B cell (primary cell): Measurements from ENCODE around the gene PTMS. TPM values are rescaled to one million over a fixed set of nuclear protein-coding genes. Genes with fewer than 3 reads are reported as not detected.
A peak's percentile ranks its signal among the peaks of the same experiment; 100 is the strongest.

ENCODE experiments used
- ATAC-seq: fragments of 200-7000 bp; cut with Tn5 transposase; one replicate; pipeline ENCODE4 v1.10.0; 2021; ENCODE audit warnings: low read depth, mild to moderate bottlenecking, moderate number of reproducible peaks, moderate library complexity
- CTCF ChIA-PET: fragments of 350-600 bp; sonication (Branson Sonifier 250); formaldehyde crosslinking; loops from one replicate; lab custom pipeline; 2021; ENCODE audit warnings: antibody characterized with exemption, inconsistent platforms; lab: Charles Lee
- POLR2A ChIA-PET: fragments of 350-600 bp; sonication (Branson Sonifier 250); formaldehyde crosslinking; loops from one replicate; lab custom pipeline; 2021; ENCODE audit warnings: antibody characterized with exemption; lab: Charles Lee
- DNase-seq: peaks from one replicate; pipeline ENCODE4 v3.0.0; 2013
- H2AFZ ChIP-seq: 2 replicates; pipeline ENCODE4 v1.6.1; 2012; ENCODE audit warnings: mild to moderate bottlenecking, low read depth, low read length; ENCODE audit not compliant: insufficient read depth, poor library complexity, severe bottlenecking
- H3K27ac ChIP-seq, 2 donors: 1 replicate in 1 of 2; 2 replicates in 1 of 2; pipeline ENCODE4 v1.5.1; 2012 to 2013; ENCODE audit warnings: low read length in 2 of 2, mild to moderate bottlenecking in 2 of 2, moderate library complexity in 1 of 2
- H3K27me3 ChIP-seq, 4 experiments: fragments of 200-600 bp in 1 of 4; sonication (generic) in 1 of 4; replicated peaks in 1 of 4; 1 replicate in 2 of 4; 2 replicates in 2 of 4; pipeline versions ENCODE4 v1.6.1 to v1.7.0; 2013 to 2016; ENCODE audit warnings: low read length in 3 of 4, mild to moderate bottlenecking in 2 of 4, mixed read lengths in 1 of 4, moderate library complexity in 1 of 4; ENCODE audit not compliant: insufficient read depth in 4 of 4, control insufficient read depth in 3 of 4; ENCODE audit errors: control extremely low read depth in 1 of 4
- H3K36me3 ChIP-seq, 2 experiments: replicated peaks in 1 of 2; 1 replicate in 1 of 2; 2 replicates in 1 of 2; pipeline versions ENCODE4 v1.6.1 to v1.7.1; 2013; ENCODE audit warnings: low read length in 1 of 2; ENCODE audit not compliant: insufficient read depth in 2 of 2, control insufficient read depth in 1 of 2; ENCODE audit errors: control extremely low read depth in 1 of 2, extremely low read depth in 1 of 2
- H3K4me1 ChIP-seq, 2 donors: fragments of 200-600 bp in 1 of 2; sonication (generic) in 1 of 2; 1 replicate in 1 of 2; 2 replicates in 1 of 2; pipeline versions ENCODE4 v1.5.1 to v1.6.1; 2013 to 2017; ENCODE audit warnings: low read length in 2 of 2; ENCODE audit not compliant: control insufficient read depth in 2 of 2, insufficient read depth in 2 of 2
- H3K4me2 ChIP-seq: replicated peaks from 2 replicates; pipeline ENCODE3; 2012; ENCODE audit warnings: mild to moderate bottlenecking, low read depth, low read length; ENCODE audit not compliant: poor library complexity, severe bottlenecking
- H3K4me3 ChIP-seq, 5 experiments: fragments of 200-600 bp in 1 of 5; sonication (generic) in 1 of 5; 1 replicate in 3 of 5; 2 replicates in 2 of 5; pipeline versions ENCODE4 v1.5.1 to v1.7.0; 2011 to 2016; ENCODE audit warnings: low read length in 4 of 5, mild to moderate bottlenecking in 4 of 5, low read depth in 2 of 5, control low read depth in 1 of 5, moderate library complexity in 1 of 5; ENCODE audit not compliant: insufficient read depth in 1 of 5; ENCODE audit errors: control extremely low read depth in 1 of 5, extremely low read depth in 1 of 5
- H3K79me2 ChIP-seq: fragments of 200-600 bp; sonication (generic); one replicate; pipeline ENCODE4 v1.6.0; 2016; ENCODE audit warnings: low read length; ENCODE audit not compliant: control insufficient read depth, insufficient read depth
- H3K9ac ChIP-seq: fragments of 200-600 bp; sonication (generic); 2 replicates; pipeline ENCODE4 v1.6.1; 2017; ENCODE audit warnings: mild to moderate bottlenecking, low read length, moderate library complexity
- H3K9me3 ChIP-seq, 3 donors: one replicate each; pipeline versions ENCODE4 v1.6.1 to v1.7.1; 2013; ENCODE audit warnings: low read length in 2 of 3; ENCODE audit not compliant: control insufficient read depth in 2 of 3, insufficient read depth in 1 of 3; ENCODE audit errors: control extremely low read depth in 1 of 3
- H4K20me1 ChIP-seq: 2 replicates; pipeline ENCODE4 v1.6.0; 2012; ENCODE audit warnings: mild to moderate bottlenecking, low read length; ENCODE audit not compliant: insufficient read depth, control insufficient read depth, poor library complexity, severe bottlenecking
- H3K27ac Mint-ChIP-seq: one replicate; pipeline ENCODE4 v1.8.0; 2021; ENCODE audit warnings: mixed read lengths
- H3K27me3 Mint-ChIP-seq: one replicate; pipeline ENCODE4 v1.8.0; 2021; ENCODE audit warnings: mixed read lengths
- H3K4me1 Mint-ChIP-seq: one replicate; pipeline ENCODE4 v1.8.0; 2021; ENCODE audit warnings: mixed read lengths
- H3K4me3 Mint-ChIP-seq: one replicate; pipeline ENCODE4 v1.8.0; 2021; ENCODE audit warnings: mixed read lengths
- H3K9me3 Mint-ChIP-seq: one replicate; pipeline ENCODE4 v1.8.0; 2022; ENCODE audit warnings: mixed read lengths; ENCODE audit not compliant: insufficient read depth
- EZH2 ChIP-seq: IDR thresholded peaks from 2 replicates; pipeline ENCODE4 v1.6.1; 2012; ENCODE audit warnings: borderline replicate concordance, low read depth, mild to moderate bottlenecking, moderate library complexity, low read length; ENCODE audit not compliant: insufficient read depth, poor library complexity, severe bottlenecking
- WGBS: methylation state at CpG from one replicate; pipeline ENCODE4 v1.1.5; 2013; ENCODE audit warnings: missing lambda C conversion rate; ENCODE audit not compliant: insufficient coverage; 5-methylcytosine and 5-hydroxymethylcytosine counted together
- intact Hi-C: fragments of 100-400 bp; cut with micrococcal nuclease; formaldehyde crosslinking; loops from one replicate; pipeline ENCODE4 v1.10.0; 2022
- polyA plus RNA-seq: library from polyadenylated mRNA; depleted of rRNA; stranded (reverse); fragments of >200 nt; gene quantifications from 2 replicates; pipeline ENCODE4 v1.2.3, GENCODE V29; 2012
- total RNA-seq, 2 donors: library from RNA; stranded (reverse); fragments of 120-200 nt in 1 of 2; gene quantifications; 1 replicate in 1 of 2; 2 replicates in 1 of 2; pipeline versions ENCODE4 v1.2.3 to v1.2.4, GENCODE V29; 2013 to 2022
- TF ChIP-seq, protein P1 (sequence below): fragments of 200-600 bp; IDR thresholded peaks from one replicate; pipeline ENCODE4 v1.8.0; 2022; ENCODE audit warnings: antibody characterized with exemption, mild to moderate bottlenecking

PTMS gene
- total and polyA plus RNA-seq, 2 donors (not counting 1 experiment from before 2014, with no cell fraction given) = 1.0 to 2.1 TPM

DNA sequence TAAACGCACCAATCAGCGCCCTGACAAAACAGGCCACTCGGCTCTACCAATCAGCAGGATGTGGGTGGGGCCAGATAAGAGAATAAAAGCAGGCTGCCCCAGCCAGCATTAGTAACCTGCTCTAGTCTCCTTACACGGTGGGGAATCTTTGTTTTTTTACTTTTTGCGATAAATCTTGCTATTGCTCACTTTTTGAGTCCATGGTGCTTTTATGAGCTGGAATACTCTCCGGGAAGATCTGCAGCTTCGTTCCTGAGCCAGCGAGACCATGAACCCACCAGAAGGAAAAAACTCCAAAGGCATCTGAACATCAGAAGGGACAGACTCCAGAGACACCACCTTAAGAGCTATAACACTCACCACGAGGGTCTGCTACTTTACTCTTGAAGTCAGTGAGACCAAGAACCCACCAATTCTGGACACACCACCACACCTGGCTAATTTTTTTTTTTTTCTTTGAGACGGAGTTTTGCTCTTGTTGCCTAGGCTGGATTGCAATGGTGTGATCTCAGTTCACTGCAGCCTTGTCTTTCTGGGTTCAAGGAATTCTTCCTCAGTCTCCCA, 49.2 kb upstream of the PTMS start:
- Mint-ChIP-seq H3K4me1 (no peaks in the 10 kb centered on the region), H3K9me3 (no peaks in the 10 kb centered on the region), H3K4me3 (no peak overlapping the region), H3K27ac (no peak overlapping the region), H3K27me3 (peaks cover 6% of the 10 kb centered on the region)
- Histone ChIP-seq H3K79me2 (no peaks in the 10 kb centered on the region), H3K36me3 (no peaks in the 10 kb centered on the region), H3K9me3 (no peaks in the 10 kb centered on the region), H3K4me1 (no peaks in the 10 kb centered on the region), H3K4me3 (no peak overlapping the region), H3K27me3 (peaks cover 0 to 4% (median 0%) of the 10 kb centered on the region in 4 experiments), H4K20me1 (no peaks in the 10 kb centered on the region), H3K4me2 (no peak overlapping the region), H3K27ac (no peak overlapping the region), H3K9ac (no peak overlapping the region), H2AFZ (no peak overlapping the region)
- ATAC-seq = no peak
- no peak for TF ChIP-seq EZH2
- no peak for DNase-seq
- no CpG with 5 or more reads among the region's 10 CpGs for WGBS
- ChIA-PET CTCF (no interaction called here), POLR2A (interaction anchor here (0.7 kb wide), 1 partner anchor 102 kb away, joined by 3 read pairs; no protein-coding TSS in a partner anchor)
- intact Hi-C loops = no loop called here

GRCh38 chr12:6722863-6723262, 43.3 kb upstream of the PTMS start:
- no peak for TF ChIP-seq EZH2
- TF ChIP-seq, protein P1, sequence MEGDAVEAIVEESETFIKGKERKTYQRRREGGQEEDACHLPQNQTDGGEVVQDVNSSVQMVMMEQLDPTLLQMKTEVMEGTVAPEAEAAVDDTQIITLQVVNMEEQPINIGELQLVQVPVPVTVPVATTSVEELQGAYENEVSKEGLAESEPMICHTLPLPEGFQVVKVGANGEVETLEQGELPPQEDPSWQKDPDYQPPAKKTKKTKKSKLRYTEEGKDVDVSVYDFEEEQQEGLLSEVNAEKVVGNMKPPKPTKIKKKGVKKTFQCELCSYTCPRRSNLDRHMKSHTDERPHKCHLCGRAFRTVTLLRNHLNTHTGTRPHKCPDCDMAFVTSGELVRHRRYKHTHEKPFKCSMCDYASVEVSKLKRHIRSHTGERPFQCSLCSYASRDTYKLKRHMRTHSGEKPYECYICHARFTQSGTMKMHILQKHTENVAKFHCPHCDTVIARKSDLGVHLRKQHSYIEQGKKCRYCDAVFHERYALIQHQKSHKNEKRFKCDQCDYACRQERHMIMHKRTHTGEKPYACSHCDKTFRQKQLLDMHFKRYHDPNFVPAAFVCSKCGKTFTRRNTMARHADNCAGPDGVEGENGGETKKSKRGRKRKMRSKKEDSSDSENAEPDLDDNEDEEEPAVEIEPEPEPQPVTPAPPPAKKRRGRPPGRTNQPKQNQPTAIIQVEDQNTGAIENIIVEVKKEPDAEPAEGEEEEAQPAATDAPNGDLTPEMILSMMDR = no peak
- Histone ChIP-seq H3K9ac (no peak overlapping the region), H3K79me2 (peaks cover 13% of the 10 kb centered on the region), H3K27ac (no peak overlapping the region), H3K27me3 (no peaks in the 10 kb centered on the region), H3K4me1 (peaks cover 13 to 17% of the 10 kb centered on the region in 2 donors), H4K20me1 (no peaks in the 10 kb centered on the region), H2AFZ (no peak overlapping the region), H3K36me3 (peaks cover 2 to 9% of the 10 kb centered on the region in 2 experiments), H3K9me3 (no peaks in the 10 kb centered on the region), H3K4me2 (peak overlapping the region; percentile 79), H3K4me3 (no peak overlapping the region)
- Mint-ChIP-seq H3K4me1 (peaks cover 19% of the 10 kb centered on the region), H3K27me3 (no peaks in the 10 kb centered on the region), H3K4me3 (peak overlapping the region; percentile 45), H3K9me3 (no peaks in the 10 kb centered on the region), H3K27ac (peak overlapping the region; percentile 69)
- ATAC-seq (no peak), DNase-seq (no peak)
- ChIA-PET POLR2A (interaction anchor here (0.7 to 2.2 kb wide), 6 partner anchors 20 to 188 kb away, joined by 3 to 51 read pairs (median 10); partner anchors contain the start of genes GAPDH, MLF2 and ZNF384), CTCF (interaction anchor here (0.7 to 3.6 kb wide), 8 partner anchors 12 to 249 kb away, joined by 4 to 34 read pairs (median 7); partner anchors contain the start of genes CDCA3, MLF2, PTMS and USP5)
- intact Hi-C loops = no loop called here
- WGBS = 100% methylated on average over 1 of the region's 3 CpGs
